HEK293 (cell line): ENCODE results near the gene TNIK.

Experiments used
- CTCF ChIA-PET: fragments of 350-600 bp; formaldehyde crosslinking; extraction: SDS; loops from one replicate; lab custom pipeline; 2021; ENCODE audit warnings: antibody characterized with exemption; lab: Yijun Ruan, JAX
- POLR2A ChIA-PET: fragments of 300-600 bp; formaldehyde crosslinking; extraction: SDS; loops from one replicate; lab custom pipeline; 2020; ENCODE audit warnings: antibody characterized with exemption, inconsistent platforms; lab: Yijun Ruan, JAX
- H3K27ac ChIP-seq: fragments of 200-500 bp; sonication (Bioruptor generic); 2 replicates; pipeline ENCODE4 v1.5.1; 2014; ENCODE audit warnings: low read depth, low read length, control low read depth, inconsistent platforms; ENCODE audit errors: extremely low read depth
- H3K36me3 ChIP-seq, 2 experiments: fragments of 200-500 bp in 1 of 2; sonication (Bioruptor generic) in 1 of 2; 1 replicate in 1 of 2; 2 replicates in 1 of 2; pipeline ENCODE4 v1.5.1; 2014 to 2017; ENCODE audit warnings: inconsistent platforms in 2 of 2, low read length in 2 of 2; ENCODE audit not compliant: control insufficient read depth in 2 of 2, insufficient read depth in 1 of 2
- H3K4me1 ChIP-seq: fragments of 200-500 bp; sonication (Bioruptor generic); 2 replicates; pipeline ENCODE4 v1.5.1; 2014; ENCODE audit warnings: mild to moderate bottlenecking, low read length, inconsistent platforms; ENCODE audit not compliant: control insufficient read depth, insufficient read depth
- H3K4me3 ChIP-seq: 2 replicates; pipeline ENCODE4 v1.5.1; 2011; ENCODE audit warnings: low read depth, mild to moderate bottlenecking, control low read depth, low read length, moderate library complexity
- H3K9me3 ChIP-seq: fragments of 200-500 bp; sonication (Bioruptor generic); 2 replicates; pipeline ENCODE4 v1.5.1; 2014; ENCODE audit warnings: low read depth, low read length, inconsistent platforms; ENCODE audit not compliant: control insufficient read depth, insufficient read depth
- FEZF1 ChIP-seq: fragments of 450-650 bp; formaldehyde crosslinking; IDR thresholded peaks from 2 replicates; pipeline ENCODE4 v1.5.1; 2016; ENCODE audit warnings: missing biosample characterization, missing genetic modification characterization
- GFI1B ChIP-seq: fragments of 450-650 bp; formaldehyde crosslinking; IDR thresholded peaks from 2 replicates; pipeline ENCODE4 v1.5.1; 2016; ENCODE audit warnings: missing biosample characterization, missing genetic modification characterization
- HOXA7 ChIP-seq: sonication (generic); formaldehyde crosslinking; IDR thresholded peaks from 2 replicates; pipeline ENCODE4 v1.8.1; 2022; ENCODE audit warnings: missing genetic modification reagents, borderline replicate concordance
- IKZF3 ChIP-seq: fragments of 450-650 bp; IDR thresholded peaks from 2 replicates; pipeline ENCODE4 v1.5.0; 2018; ENCODE audit warnings: missing biosample characterization, mild to moderate bottlenecking, missing genetic modification characterization, moderate library complexity
- KLF7 ChIP-seq: fragments of 450-650 bp; formaldehyde crosslinking; IDR thresholded peaks from 2 replicates; pipeline ENCODE4 v1.5.1; 2016; ENCODE audit warnings: missing biosample characterization, missing genetic modification characterization, borderline replicate concordance
- REPIN1 ChIP-seq: fragments of 450-650 bp; formaldehyde crosslinking; IDR thresholded peaks from 2 replicates; pipeline ENCODE4 v1.5.1; 2017; ENCODE audit warnings: missing biosample characterization, missing genetic modification characterization, low read depth
- SCRT1 ChIP-seq: fragments of 450-650 bp; formaldehyde crosslinking; IDR thresholded peaks from 2 replicates; pipeline ENCODE4 v1.5.1; 2016; ENCODE audit warnings: missing biosample characterization, missing genetic modification characterization, borderline replicate concordance
- ZBTB17 ChIP-seq: fragments of 450-650 bp; formaldehyde crosslinking; IDR thresholded peaks from 2 replicates; pipeline ENCODE4 v1.5.1; 2016; ENCODE audit warnings: missing biosample characterization, missing genetic modification characterization
- ZEB2 ChIP-seq: fragments of 450-650 bp; formaldehyde crosslinking; IDR thresholded peaks from 2 replicates; pipeline ENCODE4 v1.5.1; 2016; ENCODE audit warnings: missing biosample characterization, missing genetic modification characterization
- ZNF10 ChIP-seq: fragments of 450-650 bp; formaldehyde crosslinking; IDR thresholded peaks from 2 replicates; pipeline ENCODE4 v1.5.1; 2017; ENCODE audit warnings: missing biosample characterization, missing genetic modification characterization
- ZNF140 ChIP-seq: fragments of 450-650 bp; formaldehyde crosslinking; IDR thresholded peaks from 2 replicates; pipeline ENCODE4 v1.5.1; 2016; ENCODE audit warnings: missing biosample characterization, missing genetic modification characterization
- ZNF157 ChIP-seq: fragments of 450-650 bp; formaldehyde crosslinking; IDR thresholded peaks from 2 replicates; pipeline ENCODE4 v1.5.1; 2016; ENCODE audit warnings: missing biosample characterization, missing genetic modification characterization
- ZNF174 ChIP-seq: fragments of 450-650 bp; formaldehyde crosslinking; IDR thresholded peaks from 2 replicates; pipeline ENCODE4 v1.5.0; 2017; ENCODE audit warnings: missing biosample characterization, mild to moderate bottlenecking, missing genetic modification characterization
- ZNF175 ChIP-seq: fragments of 450-650 bp; formaldehyde crosslinking; IDR thresholded peaks from 2 replicates; pipeline ENCODE4 v1.5.1; 2016; ENCODE audit warnings: missing biosample characterization, missing genetic modification characterization
- ZNF2 ChIP-seq: fragments of 450-650 bp; formaldehyde crosslinking; IDR thresholded peaks from 2 replicates; pipeline ENCODE4 v1.5.1; 2016; ENCODE audit warnings: missing biosample characterization, missing genetic modification characterization
- ZNF211 ChIP-seq: fragments of 450-650 bp; formaldehyde crosslinking; IDR thresholded peaks from 2 replicates; pipeline ENCODE4 v1.5.1; 2016; ENCODE audit warnings: low read depth, missing biosample characterization, missing genetic modification characterization
- ZNF239 ChIP-seq: fragments of 450-650 bp; formaldehyde crosslinking; IDR thresholded peaks from 2 replicates; pipeline ENCODE4 v1.5.1; 2016; ENCODE audit warnings: missing biosample characterization, missing genetic modification characterization
- ZNF248 ChIP-seq: fragments of 450-650 bp; formaldehyde crosslinking; IDR thresholded peaks from 2 replicates; pipeline ENCODE4 v1.5.1; 2017; ENCODE audit warnings: missing biosample characterization, missing genetic modification characterization
- ZNF266 ChIP-seq: fragments of 450-650 bp; formaldehyde crosslinking; IDR thresholded peaks from 2 replicates; pipeline ENCODE4 v1.5.1; 2016; ENCODE audit warnings: missing biosample characterization, missing genetic modification characterization, low read depth
- ZNF302 ChIP-seq: fragments of 450-650 bp; formaldehyde crosslinking; IDR thresholded peaks from 2 replicates; pipeline ENCODE4 v1.5.1; 2016; ENCODE audit warnings: missing biosample characterization, missing genetic modification characterization, low read depth
- ZNF311 ChIP-seq: fragments of 450-650 bp; formaldehyde crosslinking; IDR thresholded peaks from 2 replicates; pipeline ENCODE4 v1.5.1; 2017; ENCODE audit warnings: missing biosample characterization, missing genetic modification characterization, borderline replicate concordance
- ZNF394 ChIP-seq: fragments of 450-650 bp; formaldehyde crosslinking; IDR thresholded peaks from 2 replicates; pipeline ENCODE4 v1.5.1; 2016; ENCODE audit warnings: missing biosample characterization, missing genetic modification characterization, mild to moderate bottlenecking, moderate library complexity, borderline replicate concordance
- ZNF398 ChIP-seq: fragments of 450-650 bp; formaldehyde crosslinking; IDR thresholded peaks from 2 replicates; pipeline ENCODE4 v1.5.1; 2017; ENCODE audit warnings: missing biosample characterization, missing genetic modification characterization
- ZNF426 ChIP-seq: fragments of 450-650 bp; formaldehyde crosslinking; IDR thresholded peaks from 2 replicates; pipeline ENCODE4 v1.5.1; 2017; ENCODE audit warnings: missing biosample characterization, missing genetic modification characterization, mild to moderate bottlenecking, inconsistent platforms, moderate library complexity
- ZNF449 ChIP-seq: fragments of 450-650 bp; formaldehyde crosslinking; IDR thresholded peaks from 2 replicates; pipeline ENCODE4 v1.5.1; 2017; ENCODE audit warnings: missing biosample characterization, mild to moderate bottlenecking, missing genetic modification characterization, moderate library complexity
- ZNF518A ChIP-seq: fragments of 450-650 bp; formaldehyde crosslinking; conservative IDR thresholded peaks from 2 replicates; pipeline ENCODE4 v1.5.1; 2016; ENCODE audit warnings: low read depth, missing biosample characterization, missing genetic modification characterization
- ZNF529 ChIP-seq: fragments of 450-650 bp; formaldehyde crosslinking; IDR thresholded peaks from 2 replicates; pipeline ENCODE4 v1.5.1; 2017; ENCODE audit warnings: missing genetic modification characterization, missing biosample characterization; ENCODE audit not compliant: insufficient replicate concordance
- ZNF558 ChIP-seq: fragments of 450-650 bp; formaldehyde crosslinking; IDR thresholded peaks from 2 replicates; pipeline ENCODE4 v1.5.1; 2016; ENCODE audit warnings: missing biosample characterization, missing genetic modification characterization
- ZNF560 ChIP-seq: fragments of 450-650 bp; formaldehyde crosslinking; IDR thresholded peaks from 2 replicates; pipeline ENCODE4 v1.5.1; 2017; ENCODE audit warnings: missing biosample characterization, missing genetic modification characterization, borderline replicate concordance
- ZNF624 ChIP-seq: fragments of 450-650 bp; formaldehyde crosslinking; IDR thresholded peaks from 2 replicates; pipeline ENCODE4 v1.5.1; 2017; ENCODE audit warnings: missing biosample characterization, missing genetic modification characterization
- ZNF629 ChIP-seq: fragments of 450-650 bp; formaldehyde crosslinking; IDR thresholded peaks from 2 replicates; pipeline ENCODE4 v1.5.1; 2017; ENCODE audit warnings: missing biosample characterization, missing genetic modification characterization

TNIK gene

GRCh38 chr3:171366043-171366442 is 94.2 kb downstream of the TNIK start:
- H3K9me3 ChIP-seq = no peaks in the 10 kb centered on the region
- POLR2A ChIA-PET = no interaction called here
- TF ChIP-seq ZNF518A (tag by site-specific recombination) (no peak), ZNF624 (tag by site-specific recombination) (no peak), ZNF560 (tag by site-specific recombination) (no peak), ZNF174 (tag by site-specific recombination) (no peak), ZNF302 (tag by site-specific recombination) (no peak), FEZF1 (no peak), ZNF157 (tag by site-specific recombination) (no peak), ZNF175 (no peak), REPIN1 (no peak), HOXA7 (CRISPR knock-in tag) (no peak), SCRT1 (tag by site-specific recombination) (no peak), ZNF140 (tag by site-specific recombination) (no peak), ZNF211 (tag by site-specific recombination) (no peak), ZNF394 (tag by site-specific recombination) (no peak), ZEB2 (tag by site-specific recombination) (no peak), ZNF311 (tag by site-specific recombination) (no peak), KLF7 (tag by site-specific recombination) (no peak), ZNF239 (no peak), ZNF449 (tag by site-specific recombination) (no peak)
- TF ChIP-seq, all 188 proteins: peak for 0
- no peak overlapping the region for H3K27ac ChIP-seq
- no peaks in the 10 kb centered on the region for H3K36me3 ChIP-seq
- H3K4me3 ChIP-seq = no peak overlapping the region
- H3K4me1 ChIP-seq = no peaks in the 10 kb centered on the region; the same call in 1 of the 2 replicates
- CTCF ChIA-PET = no interaction called here

GRCh38 chr3:171365489-171365888 is 94.7 kb downstream of the TNIK start:
- no peaks in the 10 kb centered on the region for H3K36me3 ChIP-seq
- CTCF ChIA-PET = interaction anchor here (0.6 kb wide), 1 partner anchor 17 kb away, joined by 4 read pairs; no protein-coding TSS in a partner anchor
- no peaks in the 10 kb centered on the region for H3K9me3 ChIP-seq
- H3K4me1 ChIP-seq = no peaks in the 10 kb centered on the region; the same call in 1 of the 2 replicates
- no peak overlapping the region for H3K27ac ChIP-seq
- POLR2A ChIA-PET = no interaction called here
- no peak overlapping the region for H3K4me3 ChIP-seq
- TF ChIP-seq IKZF3 (tag by site-specific recombination) = no peak
- TF ChIP-seq GFI1B (tag by site-specific recombination) = no peak
- TF ChIP-seq ZNF10 = no peak
- no peak for TF ChIP-seq ZNF629 (tag by site-specific recombination)
- no peak for TF ChIP-seq ZNF398
- TF ChIP-seq ZNF426 = no peak
- TF ChIP-seq ZNF2 = no peak
- no peak for TF ChIP-seq ZNF248 (tag by site-specific recombination)
- TF ChIP-seq ZBTB17 (tag by site-specific recombination) = no peak
- no peak for TF ChIP-seq ZNF266 (tag by site-specific recombination)
- no peak for TF ChIP-seq ZNF529 (tag by site-specific recombination)
- no peak for TF ChIP-seq ZNF558 (tag by site-specific recombination)
